Upper lobe of right lung (tissue), 1 donor: ENCODE measurements around the gene PLA2G12B. TPM values are rescaled to one million over a fixed set of nuclear protein-coding genes. Genes with fewer than 3 reads are reported as not detected.
"Not testable (repeated sequence)": the region's sequence is repeated elsewhere in the genome, so short reads cannot be mapped to it uniquely, and the experiment has no call there.

Experiments used
- ATAC-seq: fragments of 200-7000 bp; cut with Tn5 transposase; one replicate; pipeline ENCODE4 v1.9.1; 2020; ENCODE audit warnings: mild to moderate bottlenecking, moderate library complexity
- DNase-seq: peaks from one replicate; pipeline ENCODE4 v3.0.0-alpha.2; 2020
- H3K27ac ChIP-seq: fragments of 200-600 bp; one replicate; pipeline ENCODE4 v1.8.0; 2022
- H3K27me3 ChIP-seq: fragments of 200-600 bp; one replicate; pipeline ENCODE4 v1.8.0; 2022; ENCODE audit warnings: mild to moderate bottlenecking
- H3K36me3 ChIP-seq: fragments of 200-600 bp; one replicate; pipeline ENCODE4 v1.8.0; 2022
- H3K4me1 ChIP-seq: fragments of 200-600 bp; one replicate; pipeline ENCODE4 v1.8.0; 2022
- H3K4me3 ChIP-seq: fragments of 200-600 bp; one replicate; pipeline ENCODE4 v1.8.0; 2022; ENCODE audit warnings: mild to moderate bottlenecking
- H3K9me3 ChIP-seq: fragments of 200-600 bp; one replicate; pipeline ENCODE4 v1.8.0; 2022
- CTCF ChIP-seq: fragments of 200-600 bp; IDR thresholded peaks from one replicate; pipeline ENCODE4 v1.8.0; 2022; ENCODE audit warnings: antibody characterized with exemption
- intact Hi-C: fragments of 100-400 bp; cut with DNase I; formaldehyde crosslinking; loops from one replicate; pipeline ENCODE4 v1.11.0; 2022
- total RNA-seq: library from RNA; stranded (reverse); fragmentation: NEBNext Ultra II Directional; extraction: Animal tissue kit (Norgen Biotek cat#: 25700); gene quantifications from one replicate; pipeline ENCODE4 v1.2.1, GENCODE V29; 2021
- donor health status: DM: no; HTN: yes; CAD: no; lungs with severe emphysema.

The PLA2G12B gene
- total RNA-seq, 1 donor from 2014 or later = 1.2 TPM

GRCh38 chr10:72918352-72918751 is 36.3 kb downstream of the PLA2G12B start:
- ATAC-seq = no peak
- intact Hi-C loops = no loop called here
- no peak overlapping the region for H3K4me3 ChIP-seq
- no peak overlapping the region for H3K27ac ChIP-seq
- no peak for TF ChIP-seq CTCF
- no peaks in the 10 kb centered on the region for H3K36me3 ChIP-seq
- no peaks in the 10 kb centered on the region for H3K4me1 ChIP-seq
- DNase-seq = no peak
- H3K27me3 ChIP-seq = no peaks in the 10 kb centered on the region
- peaks cover 3% of the 10 kb centered on the region for H3K9me3 ChIP-seq

- intact Hi-C loops, H3K9me3 ChIP-seq, H3K4me1 ChIP-seq, H3K27ac ChIP-seq, H3K36me3 ChIP-seq, H3K27me3 ChIP-seq, ATAC-seq, H3K4me3 ChIP-seq, DNase-seq: not testable (repeated sequence)
Observed at GRCh38 chr10:72917803-72918332, 36.7 kb downstream of the PLA2G12B start.

- DNase-seq, H3K36me3 ChIP-seq, H3K4me3 ChIP-seq, H3K27me3 ChIP-seq, H3K4me1 ChIP-seq, H3K9me3 ChIP-seq, ATAC-seq, intact Hi-C loops, H3K27ac ChIP-seq: not testable (repeated sequence)
Observed at GRCh38 chr10:72917201-72917600, 37.4 kb downstream of the PLA2G12B start.

DNA sequence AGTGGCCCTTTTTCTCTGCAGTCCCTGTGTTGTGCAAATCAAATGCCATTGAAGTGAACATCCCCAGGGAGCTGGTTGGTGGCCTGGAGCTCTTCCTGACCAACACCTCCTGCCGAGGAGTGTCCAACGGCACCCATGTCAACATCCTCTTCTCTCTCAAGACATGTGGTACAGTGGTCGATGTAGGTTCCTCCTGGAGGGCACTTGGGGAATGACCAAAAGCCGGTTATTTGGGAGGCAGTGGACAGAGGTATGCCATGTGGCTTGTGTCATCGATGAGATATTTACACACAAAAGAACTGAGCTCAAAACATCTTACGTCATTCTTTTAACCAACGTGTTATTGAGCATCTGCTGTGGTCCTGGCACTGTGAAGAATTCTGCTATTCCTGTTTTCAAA is 41.3 kb downstream of the PLA2G12B start:
- intact Hi-C loops = no loop called here
- Histone ChIP-seq H3K27me3 (no peaks in the 10 kb centered on the region), H3K36me3 (no peaks in the 10 kb centered on the region), H3K4me3 (no peak overlapping the region), H3K27ac (no peak overlapping the region), H3K9me3 (no peaks in the 10 kb centered on the region), H3K4me1 (no peaks in the 10 kb centered on the region)
- DNase-seq = no peak
- ATAC-seq = no peak
- TF ChIP-seq CTCF = no peak

DNA sequence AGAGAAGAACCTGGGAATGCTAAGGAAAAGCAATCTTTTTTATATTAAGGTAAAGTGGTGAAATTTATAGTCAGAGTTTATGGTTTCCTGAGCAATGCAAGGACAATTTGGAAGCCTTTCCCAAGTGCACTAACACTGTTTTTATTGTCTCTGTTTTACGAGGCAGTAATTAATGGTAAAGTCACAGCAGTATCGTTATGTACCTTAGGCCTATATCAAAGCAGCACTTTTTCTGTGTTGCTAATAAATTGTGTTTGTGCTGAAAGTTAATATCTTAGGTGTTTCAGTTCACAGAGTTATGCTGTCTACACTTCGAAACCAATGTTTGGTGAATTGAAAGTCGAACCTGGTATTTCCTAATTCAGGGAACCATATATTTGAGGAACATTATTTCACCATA is 41.9 kb downstream of the PLA2G12B start:
- DNase-seq (no peak), ATAC-seq (no peak)
- intact Hi-C loops = no loop called here
- Histone ChIP-seq H3K36me3 (no peaks in the 10 kb centered on the region), H3K4me1 (no peaks in the 10 kb centered on the region), H3K27me3 (no peaks in the 10 kb centered on the region), H3K27ac (no peak overlapping the region), H3K4me3 (no peak overlapping the region), H3K9me3 (no peaks in the 10 kb centered on the region)
- no peak for TF ChIP-seq CTCF

- no peak for ATAC-seq
- no peak overlapping the region for H3K4me3 ChIP-seq
- H3K4me1 ChIP-seq = no peaks in the 10 kb centered on the region
- TF ChIP-seq CTCF = no peak
- no peak for DNase-seq
- H3K27me3 ChIP-seq = no peaks in the 10 kb centered on the region
- H3K9me3 ChIP-seq = no peaks in the 10 kb centered on the region
- no peak overlapping the region for H3K27ac ChIP-seq
- no peaks in the 10 kb centered on the region for H3K36me3 ChIP-seq
- intact Hi-C loops = no loop called here
Observed at GRCh38 chr10:72911758-72912157, 42.8 kb downstream of the PLA2G12B start.

DNA sequence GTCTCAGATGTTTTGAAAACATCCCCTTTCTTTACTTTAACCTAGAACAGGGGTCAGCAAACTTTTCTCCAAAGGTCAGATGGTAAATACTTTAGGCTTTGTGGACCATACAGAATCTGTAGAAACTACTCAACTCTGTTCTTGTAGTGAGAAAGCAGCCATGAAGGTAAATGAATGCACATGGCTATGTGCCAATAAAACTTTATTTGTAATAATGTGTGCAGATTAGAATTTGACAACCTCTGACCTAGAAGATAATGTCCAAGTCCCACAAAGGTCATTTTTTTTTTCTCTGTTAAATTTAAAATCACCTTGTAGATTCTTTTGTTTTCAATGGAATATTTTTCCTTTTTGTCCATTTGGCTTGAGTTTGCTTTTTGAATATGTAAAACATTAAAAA is 43.9 kb downstream of the PLA2G12B start:
- intact Hi-C loops = no loop called here
- ATAC-seq = no peak
- no peak for TF ChIP-seq CTCF

More for the DNA sequence above, 43.9 kb downstream of the PLA2G12B start:
- no peak for DNase-seq
- Histone ChIP-seq H3K27me3 (no peaks in the 10 kb centered on the region), H3K4me3 (no peak overlapping the region), H3K9me3 (no peaks in the 10 kb centered on the region), H3K27ac (no peak overlapping the region), H3K36me3 (no peaks in the 10 kb centered on the region), H3K4me1 (no peaks in the 10 kb centered on the region)
